Stimulated activated CD8-positive, alpha-beta memory T cell treated with anti-CD3 and anti-CD28 coated beads, Interleukin-4, amount 100 ng/mL, for 1 hour (primary cell): Measurements from ENCODE around the gene CEP68.

Source experiments
- DNase-seq, 2 donors: peaks; one replicate each; pipeline ENCODE4 v3.0.0-alpha.2; 2020; ENCODE audit warnings: low read depth in 2 of 2, low spot score in 1 of 2

CEP68 gene

GRCh38 chr2:65057391-65058052, 1.3 kb downstream of the CEP68 start:
- peak in 1 of 2 donors; percentile 25 for DNase-seq

GRCh38 chr2:65059071-65059470, 2.9 kb downstream of the CEP68 start:
- DNase-seq, result no peak

DNA sequence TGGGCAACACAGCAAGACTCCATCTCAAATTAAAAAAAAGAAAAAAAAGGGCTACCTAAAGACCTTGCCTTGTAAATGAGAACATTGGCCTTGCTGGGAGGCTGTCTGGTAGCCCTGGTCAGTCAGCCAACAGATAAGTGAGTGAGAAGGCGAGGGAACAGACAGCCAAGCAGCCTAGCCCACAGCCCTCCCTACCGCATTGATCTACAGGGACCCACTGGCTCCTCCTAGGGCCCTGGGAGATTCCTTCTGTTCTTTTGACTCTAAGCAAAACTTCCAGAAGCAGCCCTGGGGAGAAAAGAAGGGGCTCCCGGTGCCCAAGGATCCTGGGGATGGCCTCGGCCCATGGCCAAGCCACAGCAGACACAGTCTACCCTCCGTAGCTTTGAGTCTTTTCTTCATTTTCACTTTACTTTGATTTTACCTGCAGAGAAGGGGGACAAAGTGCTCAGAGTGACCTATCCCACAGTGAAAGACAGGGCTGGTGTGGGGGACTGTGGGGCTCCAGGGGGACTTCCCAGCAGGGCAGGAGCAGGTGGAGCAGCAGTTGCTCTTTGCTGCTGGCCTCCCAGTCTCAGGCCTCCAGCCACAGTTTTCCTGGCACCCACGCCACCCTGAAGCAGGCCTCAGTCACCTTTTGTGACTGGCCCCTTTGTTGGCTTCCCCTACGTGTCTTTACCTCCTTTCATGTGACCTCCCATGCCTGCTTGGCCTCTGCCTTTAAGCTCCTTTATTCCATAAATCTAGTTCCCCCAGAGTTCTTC, 5.1 kb downstream of the CEP68 start:
- no peak for DNase-seq

GRCh38 chr2:65061910-65062339, 5.7 kb downstream of the CEP68 start:
- no peak for DNase-seq

- DNase-seq, result no peak
These were observed 6.9 kb downstream of the CEP68 start for GRCh38 chr2:65062843-65063825.

DNA sequence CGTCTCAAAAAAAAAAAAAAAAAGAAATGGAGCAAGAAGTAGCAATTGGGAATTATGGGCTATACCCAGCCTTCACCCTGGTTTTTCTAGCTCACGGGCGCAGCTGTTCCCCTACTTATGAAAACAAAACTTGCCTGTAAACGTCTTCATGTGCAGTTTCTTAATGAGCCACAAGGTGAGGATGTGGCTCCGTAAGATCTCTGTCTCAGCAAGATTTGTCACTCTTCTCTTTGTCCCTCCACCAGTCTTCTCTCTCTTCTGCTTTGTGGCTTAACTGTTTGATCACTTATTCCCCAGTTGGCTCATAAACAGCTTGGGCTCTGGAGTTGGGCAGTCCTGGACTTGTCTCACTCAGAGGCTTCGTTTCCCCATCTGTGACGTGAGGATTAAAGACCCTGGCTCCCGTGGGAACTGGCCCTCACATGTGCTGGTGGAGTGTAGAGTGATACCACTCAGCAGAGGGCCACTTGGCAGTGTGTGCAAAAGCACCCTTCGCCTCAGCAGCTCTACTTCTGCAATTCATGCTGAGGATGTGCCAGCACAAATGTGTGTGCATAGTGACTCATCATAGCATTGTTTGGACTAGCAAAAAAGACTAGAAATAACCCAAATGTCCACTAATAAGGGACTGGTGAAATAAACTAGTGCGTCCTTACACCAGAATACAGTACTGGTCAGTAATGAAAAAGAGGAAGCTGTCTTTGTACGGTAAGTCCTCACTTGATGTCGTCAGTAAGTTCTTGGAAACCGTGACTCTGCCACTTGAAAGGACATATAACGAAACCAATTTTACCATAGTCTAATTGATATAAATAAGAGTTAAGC, 8.7 kb downstream of the CEP68 start:
- no peak for DNase-seq

DNA sequence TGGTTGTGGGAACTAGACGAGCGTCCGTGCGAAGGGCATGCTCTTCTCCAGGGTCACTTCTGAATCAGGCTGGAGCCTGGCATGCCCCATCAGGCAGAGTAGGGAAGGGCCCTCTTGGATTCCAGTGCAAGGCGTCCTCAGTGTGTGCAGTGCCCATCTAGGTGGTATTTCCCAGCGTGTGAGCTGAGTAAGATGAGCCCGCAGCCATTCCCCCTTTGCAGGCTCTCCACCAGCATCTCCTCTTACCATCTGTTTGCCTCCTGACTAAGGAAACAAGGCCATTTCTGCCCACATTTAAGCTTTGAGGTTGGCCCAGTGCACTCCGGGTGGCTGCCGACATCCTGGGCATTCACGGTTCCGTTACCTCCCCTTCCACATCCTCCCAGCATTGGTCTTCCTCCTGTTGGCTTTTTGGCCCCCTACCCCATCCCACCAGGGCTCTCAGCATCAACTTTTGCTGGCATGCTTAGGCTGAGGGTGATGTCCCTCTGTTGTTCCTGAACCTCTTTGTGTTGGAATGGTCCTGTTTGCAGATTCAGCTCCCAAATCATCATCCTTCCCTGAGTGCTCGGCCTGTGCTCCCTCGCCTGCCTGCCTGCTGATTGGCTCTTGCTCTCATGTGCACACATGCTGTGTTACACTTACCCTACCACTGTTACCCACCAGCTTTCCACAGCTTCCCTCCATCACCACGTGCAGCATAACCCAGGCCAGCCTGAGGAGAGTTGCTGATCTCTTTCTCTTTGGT, 11.8 kb downstream of the CEP68 start:
- no peak for DNase-seq

GRCh38 chr2:65069439-65069824, 13.2 kb downstream of the CEP68 start:
- DNase-seq, result no peak

DNA sequence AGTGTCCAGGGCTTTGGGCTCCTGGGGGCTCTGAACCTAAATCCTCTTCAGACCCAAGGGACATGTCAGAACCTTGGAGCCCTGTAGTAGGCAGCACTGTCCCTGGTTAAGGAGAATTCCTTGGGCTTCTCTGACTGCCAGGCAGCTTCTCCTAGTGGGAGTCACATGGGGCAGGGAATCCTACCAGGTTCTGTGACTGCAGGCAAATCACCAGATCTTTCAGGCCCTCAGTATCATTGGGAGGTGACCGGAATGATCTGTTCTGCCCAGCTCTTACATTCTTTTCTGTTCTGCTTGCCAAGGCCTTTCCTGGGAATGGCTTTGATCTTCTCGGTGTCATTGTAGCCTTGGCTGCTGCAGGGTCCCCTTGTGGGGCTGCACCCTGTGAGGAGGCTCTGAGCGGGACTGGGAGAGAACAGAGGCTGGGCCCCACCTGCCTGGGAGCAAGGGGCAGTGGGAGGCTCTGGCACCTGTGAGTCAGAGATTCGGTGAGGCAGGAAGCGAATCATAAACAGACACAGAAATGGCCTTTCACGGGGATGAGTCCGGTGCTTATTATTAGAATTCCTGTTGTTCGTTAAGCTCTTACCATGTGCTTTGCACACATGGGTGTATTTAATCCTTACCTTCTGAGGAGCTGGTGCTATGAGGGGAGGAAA, 14.1 kb downstream of the CEP68 start:
- no peak for DNase-seq

- DNase-seq, result no peak
These were observed 14.6 kb downstream of the CEP68 start for GRCh38 chr2:65070856-65071255.

DNA sequence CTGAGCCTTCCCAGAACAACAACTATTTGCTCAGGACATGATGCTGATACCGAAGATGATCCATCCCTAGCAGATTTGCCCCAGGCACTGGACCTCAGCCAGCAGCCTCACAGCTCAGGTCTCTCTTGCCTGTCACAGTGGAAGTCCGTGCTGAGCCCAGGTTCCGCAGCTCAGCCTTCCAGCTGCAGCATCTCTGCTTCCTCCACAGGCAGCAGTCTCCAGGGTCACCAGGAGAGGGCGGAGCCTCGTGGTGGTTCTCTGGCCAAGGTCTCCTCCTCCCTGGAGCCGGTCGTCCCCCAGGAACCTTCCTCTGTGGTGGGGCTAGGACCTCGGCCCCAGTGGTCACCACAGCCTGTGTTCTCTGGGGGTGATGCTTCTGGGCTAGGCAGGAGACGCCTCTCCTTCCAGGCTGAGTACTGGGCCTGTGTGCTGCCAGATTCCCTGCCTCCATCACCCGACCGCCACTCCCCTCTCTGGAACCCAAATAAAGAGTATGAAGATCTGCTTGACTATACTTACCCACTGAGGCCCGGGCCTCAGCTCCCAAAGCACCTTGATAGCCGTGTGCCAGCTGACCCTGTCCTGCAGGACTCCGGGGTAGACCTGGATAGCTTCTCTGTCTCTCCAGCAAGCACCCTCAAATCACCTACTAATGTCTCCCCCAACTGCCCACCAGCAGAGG, 15.4 kb downstream of the CEP68 start:
- DNase-seq, result no peak

DNA sequence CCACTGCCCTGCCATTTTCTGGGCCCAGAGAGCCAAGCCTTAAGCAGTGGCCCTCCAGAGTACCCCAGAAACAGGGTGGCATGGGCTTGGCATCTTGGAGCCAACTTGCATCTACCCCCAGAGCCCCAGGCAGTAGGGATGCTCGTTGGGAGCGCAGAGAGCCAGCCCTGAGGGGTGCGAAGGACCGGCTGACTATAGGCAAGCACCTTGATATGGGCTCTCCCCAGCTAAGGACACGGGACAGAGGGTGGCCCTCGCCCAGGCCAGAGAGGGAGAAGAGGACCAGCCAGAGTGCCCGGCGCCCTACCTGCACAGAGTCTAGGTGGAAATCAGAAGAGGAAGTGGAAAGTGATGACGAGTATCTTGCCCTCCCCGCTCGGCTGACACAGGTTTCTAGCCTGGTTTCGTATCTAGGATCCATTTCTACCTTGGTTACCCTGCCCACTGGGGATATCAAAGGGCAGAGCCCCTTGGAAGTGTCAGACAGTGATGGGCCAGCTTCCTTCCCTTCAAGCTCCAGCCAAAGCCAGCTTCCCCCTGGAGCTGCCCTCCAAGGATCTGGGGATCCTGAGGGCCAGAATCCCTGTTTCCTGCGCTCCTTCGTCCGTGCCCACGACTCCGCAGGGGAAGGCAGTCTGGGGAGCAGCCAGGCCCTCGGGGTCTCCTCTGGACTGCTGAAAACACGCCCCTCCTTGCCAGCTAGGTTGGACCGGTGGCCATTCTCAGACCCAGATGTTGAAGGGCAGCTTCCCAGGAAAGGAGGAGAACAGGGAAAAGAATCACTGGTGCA, 16.2 kb downstream of the CEP68 start:
- DNase-seq, result no peak

DNA sequence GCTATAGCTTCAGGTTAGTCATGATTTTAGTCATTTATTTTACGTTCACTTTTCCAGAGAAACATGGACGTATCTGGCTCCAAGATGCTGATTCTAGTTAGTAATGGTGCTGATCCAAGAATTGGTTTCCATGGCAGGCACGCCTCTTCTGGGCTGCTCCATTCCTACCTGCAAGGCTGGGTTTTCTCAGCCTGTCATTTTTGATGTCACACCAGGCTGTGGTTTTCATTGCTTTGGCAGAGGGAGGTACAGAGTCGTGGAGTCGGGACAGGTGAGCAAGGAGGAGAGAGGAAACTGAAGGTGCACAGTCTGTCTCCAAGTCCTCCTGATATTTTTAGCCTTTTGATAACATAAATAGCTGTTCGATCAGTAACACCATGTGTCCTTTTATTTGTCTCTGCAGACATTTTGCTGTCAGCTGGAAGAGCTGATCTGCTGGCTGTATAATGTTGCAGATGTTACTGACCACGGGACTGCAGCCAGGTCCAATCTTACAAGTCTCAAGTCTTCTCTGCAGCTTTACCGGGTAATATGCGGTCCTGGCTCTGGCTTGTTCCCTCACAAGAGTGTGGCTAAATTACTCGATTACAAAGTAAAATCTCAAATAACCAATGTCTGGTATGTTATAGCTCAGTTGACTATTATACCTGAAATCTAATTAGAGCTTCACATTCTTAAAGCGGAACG, 17.8 kb downstream of the CEP68 start:
- DNase-seq, result no peak

- DNase-seq, result no peak
These were observed 19.0 kb downstream of the CEP68 start for GRCh38 chr2:65075176-65075575.

DNA sequence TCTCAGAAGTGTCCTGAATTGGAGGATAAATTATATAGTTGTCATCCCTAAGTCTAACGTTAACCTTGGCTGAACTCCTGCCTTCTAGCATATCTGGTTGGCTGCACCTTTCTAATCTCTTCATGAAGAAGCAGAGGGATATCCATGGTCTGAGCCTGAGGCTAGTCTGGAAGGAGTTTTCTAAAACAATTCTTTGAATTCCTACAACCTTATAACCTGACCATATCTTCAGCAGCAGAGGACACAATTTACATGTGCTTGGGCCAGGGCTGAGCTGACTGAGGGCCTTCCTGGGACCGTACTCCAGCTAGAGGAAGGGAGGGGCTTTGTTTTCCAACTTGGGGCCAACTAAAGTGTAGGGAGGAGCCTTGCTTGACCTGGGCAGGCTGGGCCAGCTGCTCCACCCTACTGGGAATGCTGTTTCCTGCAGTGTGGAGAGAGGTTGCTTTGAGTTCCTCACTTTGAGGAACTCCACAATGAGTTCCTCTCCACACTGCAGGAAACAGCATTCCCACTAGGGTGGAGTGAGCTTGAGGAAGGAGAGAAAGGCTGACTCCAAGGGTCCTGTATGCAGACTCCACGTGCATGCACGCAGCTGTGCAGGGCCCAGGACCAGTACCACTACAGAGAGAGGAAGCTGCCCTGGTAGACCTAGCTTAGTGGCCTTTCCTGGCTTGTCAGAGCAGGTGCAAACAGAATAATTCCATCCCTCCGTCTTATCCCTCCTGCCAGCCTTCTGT, 19.6 kb downstream of the CEP68 start:
- no peak for DNase-seq

DNA sequence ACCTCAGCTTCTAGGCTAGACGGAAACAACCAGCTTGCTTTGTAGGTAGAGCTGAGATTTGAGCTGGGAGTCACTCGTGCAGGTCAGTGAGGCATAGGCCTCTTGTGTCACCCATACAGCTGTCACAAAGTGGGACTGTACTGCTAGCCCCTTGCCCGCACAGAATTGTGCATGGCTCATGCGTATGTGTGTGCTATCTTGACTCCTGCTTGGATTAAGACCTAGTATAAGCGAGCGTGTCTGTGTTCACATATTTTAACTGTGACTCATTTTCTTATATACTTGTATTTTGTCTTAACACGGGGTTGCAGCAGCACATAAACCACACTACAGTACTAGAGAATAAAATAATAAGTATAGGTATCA, 20.1 kb downstream of the CEP68 start:
- DNase-seq, result no peak

DNA sequence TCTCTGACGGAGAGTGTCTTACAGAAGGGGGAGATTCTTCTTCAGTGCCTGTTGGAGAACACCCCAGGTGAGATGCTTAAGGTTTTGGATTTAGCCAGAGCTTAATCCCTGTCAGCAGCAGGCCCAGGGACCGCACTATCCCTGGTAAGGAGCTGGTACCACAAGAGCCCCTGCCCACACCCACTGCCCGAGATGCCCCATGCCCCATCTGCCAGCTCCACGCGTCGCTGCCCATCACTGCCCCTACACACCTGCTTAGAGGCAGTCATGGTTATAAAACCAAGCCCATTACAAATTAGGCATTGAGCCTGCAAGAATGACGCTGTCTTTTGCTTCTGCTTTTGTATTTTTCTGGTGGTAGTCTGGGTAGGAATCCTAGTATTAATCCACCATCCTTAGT, 21.7 kb downstream of the CEP68 start:
- no peak for DNase-seq
